ENCODE data around the gene IP6K1. TPM values are rescaled to one million over a fixed set of nuclear protein-coding genes. Genes with fewer than 3 reads are reported as not detected.

Gene IP6K1
- total and polyA plus RNA-seq, 10 of the 15 experiments (the other 5 are each of a cell fraction or from before 2014, with no cell fraction given): 1.3 to 30.6 (median 18.2) TPM

GRCh38 chr3:49805367-49805782, 19.0 kb upstream of the IP6K1 start (continued):
- TF ChIP-seq ZBTB4 (CRISPR knock-in tag; IDR thresholded peaks at IDR 0.05): no peak
- no peak for TF ChIP-seq ATF2 (IDR thresholded peaks at IDR 0.05; ENCODE audit: low read length)
- peak; percentile 62 for TF ChIP-seq EED (IDR thresholded peaks at IDR 0.05; ENCODE audit: low read depth)
- no peak for TF ChIP-seq HDAC6 (IDR thresholded peaks at IDR 0.05; ENCODE audit: unreplicated experiment)
- no peak; the same call in 1 of the 2 replicates for TF ChIP-seq DPF2 (IDR thresholded peaks at IDR 0.05)
- 0 out of 2 replicates have a peak, but pooled peaks have one; percentile 16 for TF ChIP-seq PKNOX1 (IDR thresholded peaks at IDR 0.05)
- no peak for TF ChIP-seq BCL3 (IDR thresholded peaks at IDR 0.05; ENCODE audit: borderline replicate concordance, insufficient read depth, low read depth, low read length, poor library complexity, severe bottlenecking)
- TF ChIP-seq POU2F2 (IDR thresholded peaks at IDR 0.05; ENCODE audit: borderline replicate concordance, low read depth, low read length): no peak
- TF ChIP-seq CREB1 (IDR thresholded peaks at IDR 0.05; ENCODE audit: low read depth): no peak
- no peak for TF ChIP-seq BRCA1 (IDR thresholded peaks at IDR 0.05; ENCODE audit: low read depth, low read length)
- TF ChIP-seq GABPA (IDR thresholded peaks at IDR 0.05; ENCODE audit: low read depth): no peak
- peak; percentile 43 to 52; a peak in 2 of 4 replicates for TF ChIP-seq IKZF2 (IDR thresholded peaks at IDR 0.05)
- no peak for TF ChIP-seq SPI1 (IDR thresholded peaks at IDR 0.05; ENCODE audit: borderline replicate concordance, insufficient read depth, low read depth, low read length)
- no peak for TF ChIP-seq JUND (IDR thresholded peaks at IDR 0.05; ENCODE audit: low read depth, low read length)
- TF ChIP-seq SMAD5 (IDR thresholded peaks at IDR 0.05; ENCODE audit: low read depth): no peak
- TF ChIP-seq RELB (IDR thresholded peaks at IDR 0.05; ENCODE audit: low read depth): 0 out of 2 replicates have a peak, but pooled peaks have one; percentile 24
